Uterus (tissue), 4 donors: Measurements from ENCODE around the gene KDM8. TPM values are rescaled to one million over a fixed set of nuclear protein-coding genes. Genes with fewer than 3 reads are reported as not detected.

Source experiments
- DNase-seq, 2 donors: peaks; one replicate each; pipeline ENCODE4 v3.0.0-alpha.2; 2019 to 2020
- H3K27ac ChIP-seq, 2 donors: fragments of 200-600 bp; sonication (generic); 1 replicate in 1 of 2; 2 replicates in 1 of 2; pipeline ENCODE4 v1.5.1; 2016 to 2018
- H3K27me3 ChIP-seq, 2 donors: fragments of 200-600 bp; sonication (generic); one replicate each; pipeline ENCODE4 v1.5.1; 2018 to 2019; ENCODE audit warnings: control low read depth in 1 of 2
- H3K36me3 ChIP-seq, 2 donors: fragments of 200-600 bp; sonication (generic); one replicate each; pipeline ENCODE4 v1.5.1; 2019; ENCODE audit warnings: control low read depth in 1 of 2
- H3K4me1 ChIP-seq, 2 donors: fragments of 200-600 bp; sonication (generic); one replicate each; pipeline ENCODE4 v1.5.1; 2018 to 2019; ENCODE audit warnings: control low read depth in 1 of 2
- H3K4me3 ChIP-seq, 2 donors: fragments of 200-600 bp; sonication (generic); 1 replicate in 1 of 2; 2 replicates in 1 of 2; pipeline ENCODE4 v1.5.1; 2018 to 2019; ENCODE audit warnings: mild to moderate bottlenecking in 1 of 2
- H3K9me3 ChIP-seq, 2 donors: fragments of 200-600 bp; sonication (generic); one replicate each; pipeline ENCODE4 v1.5.1; 2019; ENCODE audit warnings: control low read depth in 1 of 2
- CTCF ChIP-seq, 4 experiments: fragments of 200-600 bp in 2 of 4; fragments of 450-650 bp in 2 of 4; sonication (generic) in 2 of 4; IDR thresholded peaks; one replicate each; pipeline ENCODE4 v1.5.1; 2016 to 2019; ENCODE audit warnings: antibody characterized with exemption in 4 of 4, mild to moderate bottlenecking in 2 of 4, moderate library complexity in 1 of 4
- POLR2A ChIP-seq, 2 donors: fragments of 450-650 bp; IDR thresholded peaks; one replicate each; pipeline ENCODE4 v1.6.1; 2016; ENCODE audit warnings: antibody characterized with exemption in 2 of 2, mild to moderate bottlenecking in 1 of 2, moderate library complexity in 1 of 2
- intact Hi-C: fragments of 100-400 bp; cut with DNase I; formaldehyde crosslinking; loops from one replicate; pipeline ENCODE4 v1.15.1; 2023; ENCODE audit warnings: low total_unique reads
- total RNA-seq, 4 donors: library from RNA; depleted of rRNA in 3 of 4; stranded (reverse); fragments of >200 nt in 3 of 4; gene quantifications; one replicate each; pipeline versions ENCODE4 v1.1.0 to v1.2.4, GENCODE V29; 2014 to 2023
- donor health status: DM: yes; HTN: yes; CAD: no.

The KDM8 gene
- total RNA-seq, 4 donors from 2014 or later = 4.1 to 31.0 (median 11.5) TPM; not detected in 1

- no peak overlapping the region for H3K4me3 ChIP-seq
- intact Hi-C loops = loop anchor here (10.0 kb wide), 1 partner anchor 184 kb away; no protein-coding TSS in a partner anchor
- no peaks in the 10 kb centered on the region for H3K27me3 ChIP-seq
Measured at GRCh38 chr16:27190316-27190871, 12.9 kb upstream of the KDM8 start.

GRCh38 chr16:27191352-27191924 is 11.9 kb upstream of the KDM8 start:
- TF ChIP-seq CTCF (IDR thresholded peaks at IDR 0.05) = no peak
- TF ChIP-seq POLR2A (IDR thresholded peaks at IDR 0.05) = no peak
- Histone ChIP-seq H3K4me1 (no peaks in the 10 kb centered on the region), H3K27ac (no peak overlapping the region), H3K9me3 (no peaks in the 10 kb centered on the region), H3K27me3 (no peaks in the 10 kb centered on the region), H3K36me3 (no peaks in the 10 kb centered on the region), H3K4me3 (no peak overlapping the region)
- intact Hi-C loops = loop anchor here (10.0 kb wide), 1 partner anchor 183 kb away; no protein-coding TSS in a partner anchor
- DNase-seq = no peak

More at GRCh38 chr16:27190316-27190871, 12.9 kb upstream of the KDM8 start:
- Histone ChIP-seq H3K27ac (no peak overlapping the region), H3K36me3 (no peaks in the 10 kb centered on the region), H3K4me1 (no peaks in the 10 kb centered on the region), H3K9me3 (no peaks in the 10 kb centered on the region)
- DNase-seq = no peak
- TF ChIP-seq POLR2A (IDR thresholded peaks at IDR 0.05) (no peak), CTCF (IDR thresholded peaks at IDR 0.05) (no peak)

- Histone ChIP-seq H3K27ac (no peak overlapping the region), H3K27me3 (no peaks in the 10 kb centered on the region), H3K36me3 (no peaks in the 10 kb centered on the region), H3K4me3 (no peak overlapping the region), H3K9me3 (no peaks in the 10 kb centered on the region), H3K4me1 (no peaks in the 10 kb centered on the region)
- DNase-seq = no peak
- intact Hi-C loops = loop anchor here (10.0 kb wide), 1 partner anchor 181 kb away; no protein-coding TSS in a partner anchor
- TF ChIP-seq CTCF (IDR thresholded peaks at IDR 0.05) (no peak), POLR2A (IDR thresholded peaks at IDR 0.05) (no peak)
Measured at GRCh38 chr16:27193300-27193990, 9.9 kb upstream of the KDM8 start.

- Histone ChIP-seq H3K9me3 (no peaks in the 10 kb centered on the region), H3K4me3 (no peak overlapping the region), H3K27me3 (no peaks in the 10 kb centered on the region), H3K36me3 (no peaks in the 10 kb centered on the region), H3K27ac (no peak overlapping the region), H3K4me1 (no peaks in the 10 kb centered on the region)
- DNase-seq = no peak
- intact Hi-C loops = loop anchor here (10.0 kb wide), 1 partner anchor 180 kb away; no protein-coding TSS in a partner anchor
- TF ChIP-seq CTCF (IDR thresholded peaks at IDR 0.05) = no peak
- no peak for TF ChIP-seq POLR2A (IDR thresholded peaks at IDR 0.05)
Measured at GRCh38 chr16:27195076-27195741, 8.1 kb upstream of the KDM8 start.
